ENCODE data around the gene SLC9A3. TPM values are rescaled to one million over a fixed set of nuclear protein-coding genes. Genes with fewer than 3 reads are reported as not detected.
A peak's percentile ranks its signal among the peaks of the same experiment; 100 is the strongest.

The SLC9A3 gene
- total and polyA plus RNA-seq, 4 donors, result 0.94 to 3.8 (median 1.5) TPM

DNA sequence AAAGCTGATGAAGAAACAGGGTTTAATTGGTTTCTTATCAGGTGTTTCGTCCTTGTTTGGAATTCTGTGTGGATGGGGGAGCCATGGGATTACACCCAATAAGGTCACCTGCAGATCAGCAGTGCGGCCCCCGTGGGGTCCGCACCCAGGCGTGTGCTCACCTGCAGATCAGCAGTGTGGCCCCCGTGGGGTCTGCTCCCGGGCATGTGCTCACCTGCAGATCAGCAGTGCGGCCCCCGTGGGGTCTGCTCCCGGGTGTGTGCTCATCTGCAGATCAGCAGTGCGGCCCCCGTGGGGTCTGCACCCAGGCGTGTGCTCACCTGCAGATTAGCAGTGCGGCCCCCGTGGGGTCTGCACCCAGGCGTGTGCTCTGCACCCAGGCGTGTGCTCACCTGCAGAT, 46.2 kb upstream of the SLC9A3 start:
- Histone ChIP-seq H3K4me3 (no peak overlapping the region), H3K9me3 (ENCODE audit: control insufficient read depth in 4 of 4, insufficient read depth in 3 of 4, low read length in 3 of 4) (peaks cover 0 to 10% (median 2%) of the 10 kb centered on the region in 4 donors), H3K27ac (ENCODE audit: low read depth in 1 of 2, low read length in 1 of 2) (no peak overlapping the region), H3K27me3 (ENCODE audit: control insufficient read depth in 3 of 3, insufficient read depth in 3 of 3, low read length in 2 of 3) (peaks cover 14 to 18% (median 17%) of the 10 kb centered on the region in 3 donors), H3K36me3 (ENCODE audit: control insufficient read depth in 4 of 4, insufficient read depth in 4 of 4, low read length in 4 of 4) (no peaks in the 10 kb centered on the region), H3K9ac (ENCODE audit: insufficient read depth in 1 of 2, low read length in 2 of 2) (no peak overlapping the region), H3K4me1 (ENCODE audit: control insufficient read depth in 5 of 5, insufficient read depth in 5 of 5, low read length in 5 of 5) (no peaks in the 10 kb centered on the region)
- DNase-seq, result peak in 1 of 3 donors; percentile 5
- no peak for ATAC-seq (ENCODE audit: insufficient read depth, low FRiP score)
- TF ChIP-seq, protein P1, sequence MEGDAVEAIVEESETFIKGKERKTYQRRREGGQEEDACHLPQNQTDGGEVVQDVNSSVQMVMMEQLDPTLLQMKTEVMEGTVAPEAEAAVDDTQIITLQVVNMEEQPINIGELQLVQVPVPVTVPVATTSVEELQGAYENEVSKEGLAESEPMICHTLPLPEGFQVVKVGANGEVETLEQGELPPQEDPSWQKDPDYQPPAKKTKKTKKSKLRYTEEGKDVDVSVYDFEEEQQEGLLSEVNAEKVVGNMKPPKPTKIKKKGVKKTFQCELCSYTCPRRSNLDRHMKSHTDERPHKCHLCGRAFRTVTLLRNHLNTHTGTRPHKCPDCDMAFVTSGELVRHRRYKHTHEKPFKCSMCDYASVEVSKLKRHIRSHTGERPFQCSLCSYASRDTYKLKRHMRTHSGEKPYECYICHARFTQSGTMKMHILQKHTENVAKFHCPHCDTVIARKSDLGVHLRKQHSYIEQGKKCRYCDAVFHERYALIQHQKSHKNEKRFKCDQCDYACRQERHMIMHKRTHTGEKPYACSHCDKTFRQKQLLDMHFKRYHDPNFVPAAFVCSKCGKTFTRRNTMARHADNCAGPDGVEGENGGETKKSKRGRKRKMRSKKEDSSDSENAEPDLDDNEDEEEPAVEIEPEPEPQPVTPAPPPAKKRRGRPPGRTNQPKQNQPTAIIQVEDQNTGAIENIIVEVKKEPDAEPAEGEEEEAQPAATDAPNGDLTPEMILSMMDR (IDR thresholded peaks at IDR 0.05; ENCODE audit: control extremely low read depth, extremely low read depth), result no peak
- WGBS, 2 donors, result 87 to 91% methylated on average over 16 to 17 of the region's 17 CpGs

DNA sequence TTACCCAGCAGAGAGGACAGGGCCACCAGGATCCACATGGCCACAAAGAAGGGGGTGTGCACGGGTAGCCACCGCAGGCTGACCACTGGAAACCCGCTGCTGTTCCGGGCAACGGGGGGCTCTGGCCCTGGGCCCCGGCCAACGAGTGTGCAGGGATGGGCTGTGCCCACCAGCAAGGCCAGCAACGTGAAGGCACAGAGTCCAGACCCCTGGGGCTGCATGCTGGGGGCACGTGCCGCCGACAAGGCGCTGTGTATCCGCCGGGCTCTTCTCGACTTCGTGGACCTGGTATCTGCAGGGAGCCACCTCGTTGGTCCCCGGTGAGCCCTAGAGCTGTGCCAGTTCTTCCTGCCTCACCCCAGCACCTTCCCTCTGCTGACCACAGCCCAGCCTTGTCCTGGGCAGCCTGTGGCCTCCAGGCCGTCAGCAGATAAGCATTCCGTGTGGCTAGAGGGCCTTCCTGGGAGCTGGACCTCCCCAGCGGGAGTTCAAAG, 45.7 kb upstream of the SLC9A3 start:
- DNase-seq, result peak in 1 of 3 donors; percentile 3
- no peak overlapping the region for H3K9ac ChIP-seq (ENCODE audit: insufficient read depth in 1 of 2, low read length in 2 of 2)
- peaks cover 0 to 8% (median 0%) of the 10 kb centered on the region in 4 donors for H3K9me3 ChIP-seq (ENCODE audit: control insufficient read depth in 4 of 4, insufficient read depth in 3 of 4, low read length in 3 of 4)
- H3K4me1 ChIP-seq (ENCODE audit: control insufficient read depth in 5 of 5, insufficient read depth in 5 of 5, low read length in 5 of 5), result no peaks in the 10 kb centered on the region
- ATAC-seq (ENCODE audit: insufficient read depth, low FRiP score), result no peak
- H3K27ac ChIP-seq (ENCODE audit: low read depth in 1 of 2, low read length in 1 of 2), result no peak overlapping the region
- TF ChIP-seq, protein P1 (IDR thresholded peaks at IDR 0.05; ENCODE audit: control extremely low read depth, extremely low read depth), result no peak
- no peaks in the 10 kb centered on the region for H3K36me3 ChIP-seq (ENCODE audit: control insufficient read depth in 4 of 4, insufficient read depth in 4 of 4, low read length in 4 of 4)
- no peak overlapping the region for H3K4me3 ChIP-seq
- H3K27me3 ChIP-seq (ENCODE audit: control insufficient read depth in 3 of 3, insufficient read depth in 3 of 3, low read length in 2 of 3), result peaks cover 14 to 18% (median 17%) of the 10 kb centered on the region in 3 donors
- WGBS, 2 donors, result 86% methylated on average over 21 of the region's 21 CpGs

DNA sequence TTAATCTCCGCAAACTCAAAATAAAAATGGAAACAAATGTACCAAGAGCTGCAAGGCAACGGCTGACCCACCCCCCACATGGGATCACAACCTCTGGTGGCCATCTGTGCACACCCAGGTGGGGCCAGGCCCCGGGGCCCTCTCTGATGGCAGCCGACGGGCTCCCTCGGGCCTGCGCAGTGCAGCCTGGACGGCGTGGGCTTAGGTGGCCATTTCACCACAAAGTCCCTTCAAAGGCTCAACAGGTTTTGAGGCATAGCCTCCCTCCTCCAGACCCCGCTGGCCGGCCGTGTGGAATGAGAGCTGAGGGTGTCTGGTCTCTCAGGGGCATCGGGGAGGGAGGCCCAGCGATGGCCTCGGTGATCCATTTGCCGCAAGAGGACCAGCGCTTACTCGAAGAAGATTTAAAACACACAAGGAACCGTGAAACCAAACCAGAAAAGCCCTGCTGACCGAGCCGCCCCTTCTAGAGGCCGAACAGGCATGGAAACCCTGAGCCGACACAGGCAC, 45.2 kb upstream of the SLC9A3 start:
- no peaks in the 10 kb centered on the region for H3K36me3 ChIP-seq (ENCODE audit: control insufficient read depth in 4 of 4, insufficient read depth in 4 of 4, low read length in 4 of 4)
- no peak overlapping the region for H3K9ac ChIP-seq (ENCODE audit: insufficient read depth in 1 of 2, low read length in 2 of 2)
- peaks cover 14 to 18% (median 17%) of the 10 kb centered on the region in 3 donors for H3K27me3 ChIP-seq (ENCODE audit: control insufficient read depth in 3 of 3, insufficient read depth in 3 of 3, low read length in 2 of 3)
- no peak overlapping the region for H3K4me3 ChIP-seq
- no peaks in the 10 kb centered on the region for H3K4me1 ChIP-seq (ENCODE audit: control insufficient read depth in 5 of 5, insufficient read depth in 5 of 5, low read length in 5 of 5)
- WGBS, 2 donors, result 85 to 92% methylated on average over 23 of the region's 23 CpGs
- no peak overlapping the region for H3K27ac ChIP-seq (ENCODE audit: low read depth in 1 of 2, low read length in 1 of 2)
- ATAC-seq (ENCODE audit: insufficient read depth, low FRiP score), result no peak
- TF ChIP-seq, protein P1 (IDR thresholded peaks at IDR 0.05; ENCODE audit: control extremely low read depth, extremely low read depth), result no peak
- peaks cover 0 to 7% (median 0%) of the 10 kb centered on the region in 4 donors for H3K9me3 ChIP-seq (ENCODE audit: control insufficient read depth in 4 of 4, insufficient read depth in 3 of 4, low read length in 3 of 4)
- peak in 1 of 3 donors; percentile 7 for DNase-seq

All from lung (tissue), 12 donors.